HEK293 (cell line): ENCODE data around the gene YAE1.

Experiments used
- CTCF ChIA-PET: fragments of 350-600 bp; formaldehyde crosslinking; extraction: SDS; loops from one replicate; lab custom pipeline; 2021; ENCODE audit warnings: antibody characterized with exemption; lab: Yijun Ruan, JAX
- POLR2A ChIA-PET: fragments of 300-600 bp; formaldehyde crosslinking; extraction: SDS; loops from one replicate; lab custom pipeline; 2020; ENCODE audit warnings: antibody characterized with exemption, inconsistent platforms; lab: Yijun Ruan, JAX
- H3K27ac ChIP-seq: fragments of 200-500 bp; sonication (Bioruptor generic); 2 replicates; pipeline ENCODE4 v1.5.1; 2014; ENCODE audit warnings: low read depth, low read length, control low read depth, inconsistent platforms; ENCODE audit errors: extremely low read depth
- H3K36me3 ChIP-seq, 2 experiments: fragments of 200-500 bp in 1 of 2; sonication (Bioruptor generic) in 1 of 2; 1 replicate in 1 of 2; 2 replicates in 1 of 2; pipeline ENCODE4 v1.5.1; 2014 to 2017; ENCODE audit warnings: inconsistent platforms in 2 of 2, low read length in 2 of 2; ENCODE audit not compliant: control insufficient read depth in 2 of 2, insufficient read depth in 1 of 2
- H3K4me1 ChIP-seq: fragments of 200-500 bp; sonication (Bioruptor generic); 2 replicates; pipeline ENCODE4 v1.5.1; 2014; ENCODE audit warnings: mild to moderate bottlenecking, low read length, inconsistent platforms; ENCODE audit not compliant: control insufficient read depth, insufficient read depth
- H3K4me3 ChIP-seq: 2 replicates; pipeline ENCODE4 v1.5.1; 2011; ENCODE audit warnings: low read depth, mild to moderate bottlenecking, control low read depth, low read length, moderate library complexity
- H3K9me3 ChIP-seq: fragments of 200-500 bp; sonication (Bioruptor generic); 2 replicates; pipeline ENCODE4 v1.5.1; 2014; ENCODE audit warnings: low read depth, low read length, inconsistent platforms; ENCODE audit not compliant: control insufficient read depth, insufficient read depth
- BCL6B ChIP-seq: fragments of 450-650 bp; formaldehyde crosslinking; IDR thresholded peaks from 2 replicates; pipeline ENCODE4 v1.5.1; 2017; ENCODE audit warnings: missing biosample characterization, missing genetic modification characterization
- ELK4 ChIP-seq: IDR thresholded peaks from 2 replicates; pipeline ENCODE4 v1.6.1; 2011; ENCODE audit warnings: mild to moderate bottlenecking, low read depth, low read length, borderline replicate concordance
- GLI4 ChIP-seq: fragments of 450-650 bp; formaldehyde crosslinking; IDR thresholded peaks from 2 replicates; pipeline ENCODE4 v1.5.1; 2016; ENCODE audit warnings: missing biosample characterization, missing genetic modification characterization
- HIC1 ChIP-seq: fragments of 450-650 bp; formaldehyde crosslinking; IDR thresholded peaks from 2 replicates; pipeline ENCODE4 v1.5.1; 2016; ENCODE audit warnings: missing biosample characterization, missing genetic modification characterization
- HOXD13 ChIP-seq: sonication (generic); formaldehyde crosslinking; IDR thresholded peaks from 2 replicates; pipeline ENCODE4 v1.8.0; 2022; ENCODE audit warnings: missing genetic modification reagents, borderline replicate concordance
- KLF10 ChIP-seq: fragments of 450-650 bp; IDR thresholded peaks from 2 replicates; pipeline ENCODE4 v1.5.1; 2018; ENCODE audit warnings: missing biosample characterization, mild to moderate bottlenecking, missing genetic modification characterization
- KLF16 ChIP-seq: fragments of 450-650 bp; formaldehyde crosslinking; IDR thresholded peaks from 2 replicates; pipeline ENCODE4 v1.5.1; 2017; ENCODE audit warnings: missing biosample characterization, missing genetic modification characterization
- ZFP69B ChIP-seq: fragments of 450-650 bp; formaldehyde crosslinking; IDR thresholded peaks from 2 replicates; pipeline ENCODE4 v1.5.1; 2016; ENCODE audit warnings: missing biosample characterization, missing genetic modification characterization
- ZNF19 ChIP-seq: fragments of 450-650 bp; formaldehyde crosslinking; IDR thresholded peaks from 2 replicates; pipeline ENCODE4; 2016; ENCODE audit warnings: missing biosample characterization, missing genetic modification characterization, low read depth
- ZNF211 ChIP-seq: fragments of 450-650 bp; formaldehyde crosslinking; IDR thresholded peaks from 2 replicates; pipeline ENCODE4 v1.5.1; 2016; ENCODE audit warnings: low read depth, missing biosample characterization, missing genetic modification characterization
- ZNF214 ChIP-seq: fragments of 450-650 bp; formaldehyde crosslinking; IDR thresholded peaks from 2 replicates; pipeline ENCODE4 v1.5.1; 2017; ENCODE audit warnings: missing biosample characterization, mild to moderate bottlenecking, missing genetic modification characterization, borderline replicate concordance
- ZNF223 ChIP-seq: fragments of 450-650 bp; formaldehyde crosslinking; IDR thresholded peaks from 2 replicates; pipeline ENCODE4 v1.5.1; 2016; ENCODE audit warnings: missing biosample characterization, missing genetic modification characterization
- ZNF274 ChIP-seq, 2 experiments: fragments of 200-500 bp in 1 of 2; fragments of 450-650 bp in 1 of 2; sonication (Bioruptor generic) in 1 of 2; formaldehyde crosslinking in 1 of 2; IDR thresholded peaks; 2 replicates each; pipeline versions ENCODE4 v1.5.1 to v1.6.1; 2014 to 2016; ENCODE audit warnings: borderline replicate concordance in 1 of 2, inconsistent platforms in 1 of 2, low read length in 1 of 2, missing biosample characterization in 1 of 2, missing genetic modification characterization in 1 of 2
- ZNF302 ChIP-seq: fragments of 450-650 bp; formaldehyde crosslinking; IDR thresholded peaks from 2 replicates; pipeline ENCODE4 v1.5.1; 2016; ENCODE audit warnings: missing biosample characterization, missing genetic modification characterization, low read depth
- ZNF341 ChIP-seq: fragments of 450-650 bp; formaldehyde crosslinking; IDR thresholded peaks from 2 replicates; pipeline ENCODE4; 2016; ENCODE audit warnings: low read depth, missing biosample characterization, missing genetic modification characterization
- ZNF366 ChIP-seq: fragments of 450-650 bp; formaldehyde crosslinking; conservative IDR thresholded peaks from 2 replicates; pipeline ENCODE4 v1.5.1; 2016; ENCODE audit warnings: missing biosample characterization, missing genetic modification characterization
- ZNF37A ChIP-seq: fragments of 450-650 bp; IDR thresholded peaks from 2 replicates; pipeline ENCODE4 v1.5.1; 2018; ENCODE audit warnings: missing biosample characterization, missing genetic modification characterization
- ZNF449 ChIP-seq: fragments of 450-650 bp; formaldehyde crosslinking; IDR thresholded peaks from 2 replicates; pipeline ENCODE4 v1.5.1; 2017; ENCODE audit warnings: missing biosample characterization, mild to moderate bottlenecking, missing genetic modification characterization, moderate library complexity
- ZNF501 ChIP-seq: fragments of 450-650 bp; formaldehyde crosslinking; IDR thresholded peaks from 2 replicates; pipeline ENCODE4 v1.5.1; 2016; ENCODE audit warnings: missing biosample characterization, missing genetic modification characterization
- ZNF626 ChIP-seq: fragments of 450-650 bp; sonication (Bioruptor Pico); formaldehyde crosslinking; IDR thresholded peaks from 2 replicates; pipeline ENCODE4 v1.5.1; 2018; ENCODE audit warnings: missing biosample characterization, missing genetic modification characterization, inconsistent platforms
- ZNF645 ChIP-seq: fragments of 450-650 bp; formaldehyde crosslinking; IDR thresholded peaks from 2 replicates; pipeline ENCODE4; 2016; ENCODE audit warnings: missing biosample characterization, missing genetic modification characterization
- ZNF654 ChIP-seq: fragments of 450-650 bp; formaldehyde crosslinking; IDR thresholded peaks from 2 replicates; pipeline ENCODE4 v1.5.1; 2016; ENCODE audit warnings: low read depth, missing biosample characterization, missing genetic modification characterization
- ZNF677 ChIP-seq: fragments of 450-650 bp; IDR thresholded peaks from 2 replicates; pipeline ENCODE4 v1.5.0; 2018; ENCODE audit warnings: missing biosample characterization, mild to moderate bottlenecking, missing genetic modification characterization, moderate library complexity
- ZNF707 ChIP-seq: fragments of 450-650 bp; formaldehyde crosslinking; IDR thresholded peaks from 2 replicates; pipeline ENCODE4 v1.5.1; 2016; ENCODE audit warnings: missing biosample characterization, missing genetic modification characterization
- ZNF747 ChIP-seq: fragments of 450-650 bp; formaldehyde crosslinking; IDR thresholded peaks from 2 replicates; pipeline ENCODE4 v1.5.1; 2016; ENCODE audit warnings: missing biosample characterization, missing genetic modification characterization
- ZNF76 ChIP-seq: fragments of 450-650 bp; formaldehyde crosslinking; IDR thresholded peaks from 2 replicates; pipeline ENCODE4; 2016; ENCODE audit warnings: low read depth, missing biosample characterization, missing genetic modification characterization, borderline replicate concordance
- ZNF776 ChIP-seq: fragments of 450-650 bp; formaldehyde crosslinking; IDR thresholded peaks from 2 replicates; pipeline ENCODE4 v1.5.0; 2017; ENCODE audit warnings: missing biosample characterization, missing genetic modification characterization, borderline replicate concordance
- ZSCAN30 ChIP-seq: fragments of 450-650 bp; IDR thresholded peaks from 2 replicates; pipeline ENCODE4 v1.5.1; 2018; ENCODE audit warnings: missing biosample characterization, mild to moderate bottlenecking, missing genetic modification characterization, moderate library complexity
- ZSCAN5A ChIP-seq: fragments of 450-650 bp; formaldehyde crosslinking; IDR thresholded peaks from 2 replicates; pipeline ENCODE4 v1.5.1; 2016; ENCODE audit warnings: missing biosample characterization, missing genetic modification characterization

Gene YAE1

GRCh38 chr7:39531818-39532217, 34.4 kb upstream of the YAE1 start:
- Histone ChIP-seq H3K27ac (no peak overlapping the region), H3K4me3 (no peak overlapping the region), H3K4me1 (no peaks in the 10 kb centered on the region)
- POLR2A ChIA-PET = no interaction called here
- no peak for TF ChIP-seq KLF10
- no peak for TF ChIP-seq ZNF37A (tag by site-specific recombination)
- no peak for TF ChIP-seq ZNF19 (tag by site-specific recombination)
- TF ChIP-seq ZNF501 = no peak
- no peak for TF ChIP-seq ZNF645 (tag by site-specific recombination)
- no peak for TF ChIP-seq ZNF449 (tag by site-specific recombination)
- no peak for TF ChIP-seq ZNF341 (tag by site-specific recombination)
- TF ChIP-seq ZNF302 (tag by site-specific recombination) = no peak
- TF ChIP-seq ZFP69B = no peak
- TF ChIP-seq HIC1 = no peak
- no peak for TF ChIP-seq ZNF274 (IDR thresholded peaks at IDR 0.05; ENCODE audit: low read length)
- TF ChIP-seq ZNF274 (tag by site-specific recombination; IDR thresholded peaks at IDR 0.05; ENCODE audit: borderline replicate concordance) = no peak
- TF ChIP-seq ZNF626 = no peak
- no peak for TF ChIP-seq ZNF214 (tag by site-specific recombination)
- no peak for TF ChIP-seq ZNF677 (tag by site-specific recombination)
- no peak for TF ChIP-seq ZNF707
- no peak for TF ChIP-seq ZNF747 (tag by site-specific recombination)
- no peak for TF ChIP-seq BCL6B (tag by site-specific recombination)
- TF ChIP-seq ZSCAN5A (tag by site-specific recombination) = no peak
- TF ChIP-seq, all 188 proteins: peak for 0
- no peaks in the 10 kb centered on the region for H3K9me3 ChIP-seq
- CTCF ChIA-PET = interaction anchor here (0.6 kb wide), 1 partner anchor 837 kb away, joined by 6 read pairs; no protein-coding TSS in a partner anchor
- H3K36me3 ChIP-seq = no peaks in the 10 kb centered on the region

GRCh38 chr7:39532832-39533231, 33.4 kb upstream of the YAE1 start:
- ChIA-PET CTCF (no interaction called here), POLR2A (no interaction called here)
- H3K27ac ChIP-seq = no peak overlapping the region
- H3K9me3 ChIP-seq = no peaks in the 10 kb centered on the region
- no peak overlapping the region for H3K4me3 ChIP-seq
- no peaks in the 10 kb centered on the region for H3K4me1 ChIP-seq
- no peaks in the 10 kb centered on the region for H3K36me3 ChIP-seq
- no peak for TF ChIP-seq ZNF223 (tag by site-specific recombination)
- TF ChIP-seq ZNF776 (tag by site-specific recombination) = no peak
- no peak for TF ChIP-seq KLF16 (tag by site-specific recombination)
- TF ChIP-seq ZNF654 (tag by site-specific recombination) = no peak
- no peak for TF ChIP-seq GLI4 (tag by site-specific recombination)
- TF ChIP-seq ZNF366 = no peak
- no peak for TF ChIP-seq ZSCAN30 (tag by site-specific recombination)
- no peak for TF ChIP-seq ZNF211
- TF ChIP-seq HOXD13 (CRISPR knock-in tag) = no peak
- TF ChIP-seq ZNF76 (tag by site-specific recombination) = no peak
- TF ChIP-seq ELK4 = no peak
